Hematopoietic multipotent progenitor cell treated with erythropoietin and hydrocortisone succinate and interleukin-3 and kit ligand, for 6 days (in vitro differentiated cells): Measurements from ENCODE around the gene RAB11FIP3.
"Not testable (repeated sequence)": the region's sequence is repeated elsewhere in the genome, so short reads cannot be mapped to it uniquely, and the experiment has no call there.

Source experiments
- DNase-seq: peaks from one replicate; pipeline ENCODE4 v3.0.0-alpha.2; 2015

The RAB11FIP3 gene

GRCh38 chr16:497258-497657 is 71.8 kb downstream of the RAB11FIP3 start:
- DNase-seq = no peak

- no peak for DNase-seq
Observed at GRCh38 chr16:499924-500323, 74.5 kb downstream of the RAB11FIP3 start.

- no peak for DNase-seq
Observed at GRCh38 chr16:500709-501108, 75.3 kb downstream of the RAB11FIP3 start.

GRCh38 chr16:502179-502943 is 76.9 kb downstream of the RAB11FIP3 start:
- no peak for DNase-seq

- no peak for DNase-seq
Observed at GRCh38 chr16:503150-504071, 78.0 kb downstream of the RAB11FIP3 start.

- DNase-seq = no peak
Observed at GRCh38 chr16:505479-506245, 80.2 kb downstream of the RAB11FIP3 start.

GRCh38 chr16:506246-506546 is 80.7 kb downstream of the RAB11FIP3 start:
- DNase-seq = no peak

GRCh38 chr16:507527-507926 is 82.1 kb downstream of the RAB11FIP3 start:
- not testable (repeated sequence) for DNase-seq

- no peak for DNase-seq
Observed at GRCh38 chr16:507996-508395, 82.5 kb downstream of the RAB11FIP3 start.

GRCh38 chr16:508884-509736 is 83.7 kb downstream of the RAB11FIP3 start:
- DNase-seq = peak; percentile 39

GRCh38 chr16:510066-510825 is 84.8 kb downstream of the RAB11FIP3 start:
- no peak for DNase-seq

GRCh38 chr16:512802-513201 is 87.4 kb downstream of the RAB11FIP3 start:
- no peak for DNase-seq

- DNase-seq = no peak
Observed at GRCh38 chr16:513950-514349, 88.5 kb downstream of the RAB11FIP3 start.

GRCh38 chr16:515175-515938 is 89.9 kb downstream of the RAB11FIP3 start:
- peak; percentile 58 for DNase-seq

- no peak for DNase-seq
Observed at GRCh38 chr16:515939-516226, 90.4 kb downstream of the RAB11FIP3 start.

GRCh38 chr16:516301-516700 is 90.9 kb downstream of the RAB11FIP3 start:
- DNase-seq = peak; percentile 89

- no peak for DNase-seq
Observed at GRCh38 chr16:518858-519257, 93.4 kb downstream of the RAB11FIP3 start.

- DNase-seq = no peak
Observed at GRCh38 chr16:519425-519824, 94.0 kb downstream of the RAB11FIP3 start.

GRCh38 chr16:519841-520687 is 94.6 kb downstream of the RAB11FIP3 start:
- no peak for DNase-seq

- no peak for DNase-seq
Observed at GRCh38 chr16:520847-521246, 95.4 kb downstream of the RAB11FIP3 start.
